ENCODE results near the gene ZNF710. TPM values are rescaled to one million over a fixed set of nuclear protein-coding genes. Genes with fewer than 3 reads are reported as not detected.
A peak's percentile ranks its signal among the peaks of the same experiment; 100 is the strongest.

ZNF710 gene
- total and polyA plus RNA-seq, 8 donors = 7.9 to 35.3 (median 16.1) TPM

GRCh38 chr15:89985111-89985510 is 16.0 kb upstream of the ZNF710 start:
- Histone ChIP-seq H3K4me1 (no peaks in the 10 kb centered on the region), H3K27me3 (no peaks in the 10 kb centered on the region), H3K9me3 (peaks cover 7 to 16% (median 13%) of the 10 kb centered on the region in 4 donors), H3K27ac (no peak overlapping the region), H3K4me3 (no peak overlapping the region), H3K36me3 (no peaks in the 10 kb centered on the region)
- TF ChIP-seq POLR2AphosphoS5 (IDR thresholded peaks at IDR 0.05) (no peak), POLR2A (IDR thresholded peaks at IDR 0.05) (no peak)
- intact Hi-C loops (cut with DNase I; ENCODE audit: low total_unique reads) = no loop called here
- 82 to 97% (median 90%) methylated on average over 3 of the region's 3 CpGs for WGBS, 5 donors
- no peak for DNase-seq

- intact Hi-C loops (cut with DNase I; ENCODE audit: low total_unique reads) = loop anchor here (5.0 kb wide), 1 partner anchor 89 kb away; no protein-coding TSS in a partner anchor
- no peak for TF ChIP-seq EP300 (IDR thresholded peaks at IDR 0.05)
- TF ChIP-seq CTCF (IDR thresholded peaks at IDR 0.05) = no peak
- no peak for TF ChIP-seq POLR2AphosphoS5 (IDR thresholded peaks at IDR 0.05)
- TF ChIP-seq POLR2A (IDR thresholded peaks at IDR 0.05) = no peak
- no peaks in the 10 kb centered on the region for H3K36me3 ChIP-seq
- no peak for DNase-seq
- H3K27ac ChIP-seq = no peak overlapping the region
- no peak overlapping the region for H3K4me3 ChIP-seq
- 64 to 70% (median 66%) methylated on average over 4 of the region's 4 CpGs for WGBS, 5 donors
- H3K9me3 ChIP-seq = no peaks in the 10 kb centered on the region
- no peaks in the 10 kb centered on the region for H3K4me1 ChIP-seq
- no peaks in the 10 kb centered on the region for H3K27me3 ChIP-seq
Observed at GRCh38 chr15:89991312-89991711, 9.8 kb upstream of the ZNF710 start.

GRCh38 chr15:89993349-89993748 is 7.8 kb upstream of the ZNF710 start:
- Histone ChIP-seq H3K4me1 (peaks cover 0 to 8% (median under 1%) of the 10 kb centered on the region in 4 donors), H3K27me3 (no peaks in the 10 kb centered on the region), H3K4me3 (no peak overlapping the region), H3K36me3 (no peaks in the 10 kb centered on the region), H3K9me3 (no peaks in the 10 kb centered on the region), H3K27ac (no peak overlapping the region)
- 47 to 73% (median 57%) methylated on average over 1 of the region's 1 CpG for WGBS, 5 donors
- intact Hi-C loops (cut with DNase I; ENCODE audit: low total_unique reads) = loop anchor here (5.0 kb wide), 1 partner anchor 91 kb away; no protein-coding TSS in a partner anchor
- no peak for DNase-seq
- TF ChIP-seq POLR2AphosphoS5 (IDR thresholded peaks at IDR 0.05) = no peak
- TF ChIP-seq POLR2A (IDR thresholded peaks at IDR 0.05) = no peak
- TF ChIP-seq CTCF (IDR thresholded peaks at IDR 0.05) = no peak
- TF ChIP-seq EP300 (IDR thresholded peaks at IDR 0.05) = no peak

- WGBS, 5 donors = 79 to 85% (median 83%) methylated on average over 4 of the region's 4 CpGs
- intact Hi-C loops (cut with DNase I; ENCODE audit: low total_unique reads) = no loop called here
- TF ChIP-seq EP300 (IDR thresholded peaks at IDR 0.05) (no peak), POLR2A (IDR thresholded peaks at IDR 0.05) (no peak), CTCF (IDR thresholded peaks at IDR 0.05) (no peak), POLR2AphosphoS5 (IDR thresholded peaks at IDR 0.05) (no peak)
- Histone ChIP-seq H3K27ac (no peak overlapping the region), H3K4me3 (no peak overlapping the region), H3K9me3 (no peaks in the 10 kb centered on the region), H3K27me3 (no peaks in the 10 kb centered on the region), H3K4me1 (peaks cover 18 to 33% (median 25%) of the 10 kb centered on the region in 4 donors), H3K36me3 (no peaks in the 10 kb centered on the region)
- DNase-seq = no peak
Observed at GRCh38 chr15:89997079-89997478, 4.0 kb upstream of the ZNF710 start.

- intact Hi-C loops (cut with DNase I; ENCODE audit: low total_unique reads) = no loop called here
- DNase-seq = peak in 1 of 2 donors; percentile 72
Observed at GRCh38 chr15:89998141-89998661, 2.9 kb upstream of the ZNF710 start.

More at GRCh38 chr15:89998141-89998661, 2.9 kb upstream of the ZNF710 start:
- Histone ChIP-seq H3K4me1 (peaks cover 22 to 42% (median 35%) of the 10 kb centered on the region in 4 donors), H3K36me3 (no peaks in the 10 kb centered on the region), H3K27me3 (no peaks in the 10 kb centered on the region), H3K9me3 (no peaks in the 10 kb centered on the region), H3K4me3 (no peak overlapping the region), H3K27ac (peak overlapping the region; percentile 37 to 95 (median 87))
- no peak for TF ChIP-seq EP300 (IDR thresholded peaks at IDR 0.05)
- peak in 1 of 3 donors; percentile 45 for TF ChIP-seq POLR2AphosphoS5 (IDR thresholded peaks at IDR 0.05)
- 27 to 51% (median 35%) methylated on average over 5 of the region's 5 CpGs for WGBS, 5 donors
